ENCODE measurements around the gene CTSD.
"Not testable (repeated sequence)": the region's sequence is repeated elsewhere in the genome, so short reads cannot be mapped to it uniquely, and the experiment has no call there.

CTSD gene

GRCh38 chr11:1763796-1764661 is at the start of gene CTSD:
Gene CTSD, minus strand, starts transcription at chr11:1763927. Its CDS starts 68 bp downstream, at chr11:1763859.
- peak; percentile 80 for DNase-seq

GRCh38 chr11:1813356-1813755 is 49.6 kb upstream of the CTSD start:
- DNase-seq, result not testable (repeated sequence)

GRCh38 chr11:1812801-1813200 is 49.1 kb upstream of the CTSD start:
- no peak for DNase-seq

- DNase-seq, result no peak
Measured at GRCh38 chr11:1812274-1812673, 48.5 kb upstream of the CTSD start.

- no peak for DNase-seq
Measured at GRCh38 chr11:1810761-1811160, 47.0 kb upstream of the CTSD start.

- no peak for DNase-seq
Measured at GRCh38 chr11:1807264-1807995, 43.7 kb upstream of the CTSD start.

GRCh38 chr11:1805525-1805924 is 41.8 kb upstream of the CTSD start:
- no peak for DNase-seq

GRCh38 chr11:1803835-1804519 is 40.2 kb upstream of the CTSD start:
- not testable (repeated sequence) for DNase-seq

- DNase-seq, result no peak
Measured at GRCh38 chr11:1803246-1803645, 39.5 kb upstream of the CTSD start.

- DNase-seq, result no peak
Measured at GRCh38 chr11:1797391-1798125, 33.8 kb upstream of the CTSD start.

- DNase-seq, result no peak
Measured at GRCh38 chr11:1796413-1797011, 32.8 kb upstream of the CTSD start.

GRCh38 chr11:1793081-1793480 is 29.4 kb upstream of the CTSD start:
- DNase-seq, result no peak

- no peak for DNase-seq
Measured at GRCh38 chr11:1792461-1792860, 28.7 kb upstream of the CTSD start.

GRCh38 chr11:1791912-1792311 is 28.2 kb upstream of the CTSD start:
- no peak for DNase-seq

- DNase-seq, result no peak
Measured at GRCh38 chr11:1786466-1786865, 22.7 kb upstream of the CTSD start.

GRCh38 chr11:1785749-1786413 is 22.2 kb upstream of the CTSD start:
- DNase-seq, result no peak

GRCh38 chr11:1784761-1785650 is 21.3 kb upstream of the CTSD start:
- DNase-seq, result no peak

- no peak for DNase-seq
Measured at GRCh38 chr11:1783725-1784529, 20.2 kb upstream of the CTSD start.

GRCh38 chr11:1782831-1783724 is 19.4 kb upstream of the CTSD start:
- peak; percentile 43 for DNase-seq
